Activated CD4-positive, alpha-beta T cell treated with anti-CD3 and anti-CD28 coated beads, Interleukin-10, Interleukin-2, amounts not matched to agents 100 ng/mL and 50 ng/mL, durations not matched to agents 16 hours and 8 hours (primary cell): ENCODE results near the gene C1orf21.

Experiments
- DNase-seq: peaks from one replicate; pipeline ENCODE4 v3.0.0-alpha.2; 2020

Gene C1orf21

DNA sequence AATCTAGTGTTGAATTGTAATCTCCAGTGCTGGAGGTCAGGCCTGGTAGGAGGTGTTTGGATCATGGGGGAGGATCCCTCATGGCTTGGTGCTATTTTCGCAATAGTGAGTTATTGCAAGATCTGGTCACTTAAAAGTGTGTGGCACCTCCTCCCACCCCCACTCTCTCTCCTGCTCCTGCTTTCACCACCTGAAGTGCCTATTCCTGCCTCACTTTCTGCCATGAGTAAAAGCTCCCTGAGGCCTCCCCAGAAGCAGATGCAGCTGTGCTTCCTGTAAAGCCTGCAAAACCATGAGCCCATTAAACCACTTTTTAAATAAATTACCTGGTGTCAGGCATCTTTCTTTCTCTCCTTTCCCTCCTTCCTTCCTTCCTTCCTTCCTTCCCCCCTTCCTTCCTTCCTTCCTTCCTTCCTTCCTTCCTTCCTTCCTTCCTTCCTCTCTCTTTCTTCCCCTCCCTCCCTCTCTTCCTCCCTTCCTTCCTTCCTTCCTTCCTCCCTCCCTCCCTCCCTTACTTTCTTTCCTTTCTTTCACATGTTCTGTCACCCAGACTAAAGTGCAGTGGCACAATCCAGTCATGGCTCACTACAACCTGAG lies 172.4 kb downstream of the C1orf21 start:
- DNase-seq: no peak

DNA sequence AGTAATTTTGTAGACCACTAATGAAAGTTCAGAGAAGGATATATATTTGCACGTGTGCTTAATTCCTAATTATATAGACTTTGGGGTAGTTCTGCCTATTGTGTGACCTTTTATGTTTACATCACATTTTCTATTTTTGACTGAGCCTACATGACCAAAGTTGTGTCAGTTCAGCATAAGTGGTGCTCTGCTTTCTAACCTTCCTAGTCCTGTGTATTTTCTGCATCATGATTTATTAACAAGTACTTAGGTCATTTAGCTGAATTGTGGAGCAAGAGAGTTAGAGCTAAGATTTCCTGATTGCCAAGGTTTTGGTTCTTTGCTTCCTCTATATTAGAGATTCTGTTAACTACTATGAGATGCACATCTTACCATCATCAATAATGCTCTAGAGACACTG lies 176.0 kb downstream of the C1orf21 start:
- no peak for DNase-seq

DNA sequence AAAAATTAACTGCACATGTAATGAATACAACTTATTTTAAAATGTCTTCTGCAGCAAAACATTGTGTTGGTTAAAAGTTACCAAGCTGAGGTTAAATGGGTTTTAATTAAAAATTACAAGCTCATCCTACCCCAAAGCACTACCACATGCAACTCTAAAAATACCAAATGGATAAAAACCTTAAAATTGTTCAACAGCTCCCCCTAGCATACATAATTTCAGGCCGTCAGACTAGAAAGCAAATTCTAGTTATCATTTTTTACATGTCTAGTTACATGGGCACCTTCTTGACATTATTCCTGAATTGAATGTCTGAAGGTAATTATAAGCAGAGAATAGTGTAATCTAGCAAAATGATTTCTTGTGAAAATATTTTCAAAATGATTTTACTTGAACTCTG lies 176.5 kb downstream of the C1orf21 start:
- no peak for DNase-seq

DNA sequence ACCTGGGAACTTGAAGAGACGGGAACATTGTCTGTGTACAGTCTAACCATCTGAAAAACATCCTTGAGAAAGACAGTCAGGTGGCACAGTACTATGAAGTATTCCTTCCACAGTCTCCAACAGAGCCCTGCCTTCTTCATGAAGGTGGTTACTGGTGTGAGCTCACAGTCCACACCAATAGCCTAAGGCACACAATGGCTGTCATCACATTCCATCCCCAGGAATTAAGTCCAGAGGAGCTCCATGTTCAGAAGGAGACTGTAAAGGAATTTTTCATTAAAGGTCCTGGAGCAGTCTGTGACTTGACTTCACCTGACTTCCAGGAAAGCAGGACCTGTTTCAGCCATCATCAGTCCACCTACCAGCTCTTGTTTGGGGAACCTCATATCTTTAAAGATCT lies 180.2 kb downstream of the C1orf21 start:
- DNase-seq: no peak

DNA sequence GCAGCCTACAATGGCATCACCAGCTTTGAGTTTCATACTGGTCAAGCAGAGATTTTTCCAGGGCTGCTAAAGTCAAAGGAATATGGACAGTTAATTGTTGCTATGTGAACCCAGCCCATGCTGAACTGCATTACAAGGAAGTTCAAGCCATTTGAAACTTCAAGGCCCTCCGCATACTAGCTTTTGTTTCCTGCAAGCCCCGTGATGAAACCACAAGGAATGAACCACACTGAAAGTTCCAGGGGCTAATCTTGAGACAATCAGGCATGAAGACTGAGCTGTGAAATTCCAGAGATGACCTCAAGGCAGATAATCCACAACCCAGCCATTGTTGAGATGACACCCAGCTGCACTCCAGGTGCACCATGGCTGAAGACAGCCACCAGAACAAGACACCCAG lies 180.8 kb downstream of the C1orf21 start:
- DNase-seq: no peak

DNA sequence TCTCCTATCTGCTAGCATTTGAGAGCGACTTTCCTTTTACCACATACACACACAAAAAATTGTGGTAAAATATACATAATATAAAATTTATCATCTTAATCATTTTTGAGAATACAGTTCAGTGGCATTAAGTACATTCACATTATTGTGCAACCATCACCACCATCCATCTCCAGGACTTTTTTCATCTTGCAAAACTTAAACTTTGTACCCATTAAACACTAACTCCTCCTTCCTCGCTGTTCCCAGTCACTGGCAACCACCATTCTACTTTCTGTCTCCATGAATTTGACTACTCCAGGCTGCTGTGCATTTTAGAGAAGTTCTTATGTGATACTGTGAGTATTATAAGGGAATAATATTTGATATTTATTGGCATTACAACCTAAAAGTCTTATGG lies 181.3 kb downstream of the C1orf21 start:
- DNase-seq: no peak

DNA sequence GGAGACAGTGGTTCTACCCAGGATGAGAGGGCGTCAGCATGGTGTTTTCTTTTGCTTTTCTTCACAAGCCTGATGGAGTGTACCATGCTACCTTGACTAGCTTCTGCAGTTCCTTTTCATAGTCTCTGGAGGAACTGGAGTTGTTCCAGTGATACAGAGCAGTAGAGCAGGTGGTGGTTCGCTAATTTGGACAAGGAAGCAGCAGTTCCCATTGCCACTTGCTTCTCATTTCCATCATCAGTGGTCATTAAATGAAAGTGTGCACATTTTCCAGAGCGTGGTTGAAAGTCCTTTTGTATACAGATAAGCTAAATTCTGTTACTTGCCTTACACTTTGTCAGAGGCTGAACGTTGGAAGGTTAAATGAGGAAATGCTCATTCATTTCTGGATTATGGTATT lies 182.3 kb downstream of the C1orf21 start:
- DNase-seq: no peak

DNA sequence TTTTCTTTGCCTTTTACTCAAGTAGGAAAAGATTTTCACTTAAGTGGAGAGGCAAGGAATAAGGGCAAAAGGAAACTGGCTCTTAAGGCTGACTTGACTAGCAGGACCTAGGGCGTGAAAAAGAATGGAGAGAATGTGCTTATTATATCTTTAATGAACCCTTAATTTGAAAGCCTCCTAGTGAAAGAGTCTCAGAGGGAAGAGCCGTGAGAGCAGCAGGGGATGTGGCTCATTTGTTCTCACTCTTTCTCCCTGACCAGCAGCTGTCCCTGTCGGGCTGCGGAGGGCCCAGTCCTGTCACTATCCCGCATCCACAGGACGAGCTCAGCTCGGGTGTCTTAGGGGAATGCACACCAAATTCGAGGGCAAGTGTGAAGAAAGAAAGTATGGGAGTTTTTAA lies 187.8 kb downstream of the C1orf21 start:
- no peak for DNase-seq

DNA sequence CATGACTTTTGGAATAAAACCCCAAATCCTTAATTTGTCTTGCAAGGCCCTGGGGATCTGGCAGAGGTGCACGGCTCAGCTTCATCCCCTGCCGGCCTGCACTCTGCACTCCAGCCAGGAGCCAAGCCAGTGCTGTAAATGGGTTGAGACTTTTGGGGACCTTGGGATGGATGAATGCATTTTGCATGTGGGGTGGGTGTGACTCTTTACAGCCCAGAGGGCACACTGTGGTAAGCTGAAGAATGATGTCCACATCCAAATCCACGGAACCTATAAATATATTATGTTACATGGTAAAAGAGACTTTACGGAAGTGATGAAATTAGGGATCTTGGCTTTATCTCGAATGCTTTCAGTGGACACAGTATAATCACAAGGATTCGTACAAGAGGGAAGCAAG lies 190.0 kb downstream of the C1orf21 start:
- no peak for DNase-seq

DNA sequence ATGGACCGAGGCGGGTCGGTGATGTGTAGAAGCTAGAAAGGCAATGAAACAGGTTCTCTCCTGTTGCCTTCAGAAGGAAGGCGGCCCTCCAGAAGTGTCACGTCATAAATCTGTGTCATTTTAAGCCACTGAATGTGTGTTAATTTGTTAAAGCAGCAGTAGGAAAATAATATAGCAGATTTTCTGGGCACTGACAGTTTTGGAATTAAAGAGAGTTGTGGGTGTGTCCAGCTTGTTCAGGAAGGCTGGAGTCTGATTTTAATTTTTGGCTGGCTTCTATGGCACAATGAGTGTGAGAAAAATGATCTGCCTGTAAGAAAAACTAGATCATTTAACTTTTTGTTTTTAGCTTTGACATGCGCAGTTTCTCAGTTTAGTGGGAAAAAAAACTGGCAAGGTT lies 190.5 kb downstream of the C1orf21 start:
- DNase-seq: no peak

DNA sequence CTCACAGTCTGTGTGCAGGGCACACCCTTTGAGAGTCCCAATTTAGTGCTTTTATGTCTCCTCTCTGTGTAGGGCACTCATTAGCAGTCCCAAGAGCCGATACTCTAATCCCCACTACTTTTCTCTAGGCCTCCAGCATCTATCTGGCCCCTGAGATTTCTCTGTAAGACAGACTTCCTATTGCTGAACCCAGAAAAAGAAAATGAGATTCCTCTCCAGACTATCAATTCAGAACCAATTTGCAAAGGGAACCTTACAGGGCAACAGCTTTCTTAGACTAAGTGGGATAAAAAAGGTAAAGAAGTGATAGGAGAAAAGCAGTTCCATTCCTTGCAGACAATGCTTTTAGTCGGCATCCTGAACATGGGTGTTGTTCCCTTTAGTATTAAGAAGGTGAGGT lies 195.6 kb downstream of the C1orf21 start:
- DNase-seq: no peak

DNA sequence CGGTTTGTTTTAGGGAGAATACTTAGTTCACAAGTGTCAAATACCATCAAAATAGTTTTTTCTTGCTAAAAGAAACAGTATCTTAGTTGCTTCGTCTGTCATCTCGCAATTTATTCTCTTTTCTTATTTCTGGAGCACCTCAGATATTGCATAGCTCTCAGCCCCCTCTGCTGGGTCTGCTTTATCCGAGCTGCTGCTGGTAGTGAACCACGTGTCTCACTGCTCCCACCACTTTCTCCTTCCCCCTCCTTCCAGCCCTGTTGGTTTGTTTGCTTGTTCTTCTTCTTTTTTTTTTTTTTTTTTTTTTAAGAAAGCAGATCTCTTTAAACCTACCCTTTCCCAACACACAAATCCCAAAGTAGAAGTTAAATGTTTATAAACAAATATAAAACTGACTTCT lies 197.0 kb downstream of the C1orf21 start:
- no peak for DNase-seq

DNA sequence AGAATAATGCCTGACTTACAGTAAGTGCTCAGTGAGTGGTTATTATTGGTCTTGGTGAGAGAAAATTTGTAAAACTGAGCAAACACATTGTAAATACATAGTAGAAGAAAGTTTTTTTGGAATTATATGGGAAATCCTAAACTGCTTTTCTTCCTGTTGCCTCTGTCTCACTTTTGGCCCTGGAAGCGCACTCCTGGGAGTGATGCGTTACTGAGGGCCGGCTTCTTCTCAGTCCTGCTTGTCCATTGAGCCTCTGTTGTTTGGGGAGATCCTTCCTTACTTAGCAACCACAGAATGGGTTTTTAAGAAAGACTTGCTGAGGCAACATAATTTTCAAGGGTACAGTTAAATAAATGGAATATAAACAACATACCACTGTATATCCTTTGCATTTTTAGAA lies 201.9 kb downstream of the C1orf21 start:
- no peak for DNase-seq

DNA sequence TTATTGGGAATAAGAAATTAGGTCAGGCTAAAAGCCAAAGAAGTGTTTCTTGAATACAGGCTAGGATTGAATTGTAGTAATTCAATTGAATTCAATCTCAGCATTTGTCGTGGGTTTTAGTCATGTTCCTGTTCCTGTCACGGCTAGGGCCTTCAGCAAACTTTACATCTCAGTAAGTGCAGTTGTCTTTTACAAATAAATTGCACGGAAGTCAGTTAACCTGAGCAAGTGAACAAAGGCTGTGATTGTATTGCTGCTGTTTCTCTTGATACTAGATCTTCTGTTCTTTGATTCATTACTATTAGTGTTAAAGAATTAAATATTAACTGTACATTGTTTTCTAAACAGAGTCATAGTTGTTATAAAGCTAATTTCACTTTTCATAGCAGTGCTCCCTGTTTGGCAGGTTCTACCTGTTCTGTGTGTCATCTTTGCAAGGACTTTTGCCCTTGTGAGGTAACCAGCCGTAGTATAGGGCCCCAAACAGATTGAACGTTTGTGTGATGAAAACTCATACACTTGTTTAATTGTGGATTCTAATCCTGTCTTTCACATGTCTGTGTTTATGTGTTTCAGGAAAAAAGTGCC lies 203.4 kb downstream of the C1orf21 start:
- no peak for DNase-seq

DNA sequence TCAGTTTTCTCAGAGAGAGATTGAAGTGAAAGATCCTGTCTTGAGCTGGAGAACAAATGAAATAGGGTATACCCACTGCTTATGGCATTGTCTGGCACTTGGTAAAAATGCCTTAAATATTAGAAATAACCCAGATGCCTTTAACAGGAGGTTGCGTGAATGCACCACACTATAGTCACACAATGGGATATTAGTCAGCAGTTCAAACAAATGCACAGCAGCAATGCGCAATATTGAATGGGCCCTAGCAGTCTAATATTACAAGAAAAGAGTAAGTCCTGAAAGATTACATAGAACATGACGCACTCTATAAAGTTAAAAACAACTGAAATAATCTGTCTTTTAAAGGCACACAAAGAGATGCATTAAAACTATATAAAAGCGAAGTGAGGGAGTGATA lies 206.8 kb downstream of the C1orf21 start:
- DNase-seq: no peak

DNA sequence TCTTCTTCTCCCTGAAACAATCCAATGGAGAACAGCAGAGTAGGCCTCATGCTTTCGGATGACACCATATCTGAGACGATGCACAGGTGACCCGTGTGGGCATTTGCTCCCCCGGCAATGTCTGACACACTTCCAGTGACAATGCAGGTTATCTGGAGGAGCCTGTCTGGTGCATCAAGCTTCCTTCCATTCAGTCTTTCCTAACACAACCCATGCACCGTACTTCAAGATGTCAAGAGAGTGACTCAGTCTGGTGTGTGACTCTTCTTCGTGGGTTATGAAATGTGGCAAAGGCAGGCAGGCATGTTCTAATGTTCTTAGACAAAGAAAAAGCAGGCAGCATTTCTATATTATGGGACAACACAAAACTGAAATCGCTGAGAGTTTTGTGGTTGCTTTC lies 208.8 kb downstream of the C1orf21 start:
- no peak for DNase-seq

DNA sequence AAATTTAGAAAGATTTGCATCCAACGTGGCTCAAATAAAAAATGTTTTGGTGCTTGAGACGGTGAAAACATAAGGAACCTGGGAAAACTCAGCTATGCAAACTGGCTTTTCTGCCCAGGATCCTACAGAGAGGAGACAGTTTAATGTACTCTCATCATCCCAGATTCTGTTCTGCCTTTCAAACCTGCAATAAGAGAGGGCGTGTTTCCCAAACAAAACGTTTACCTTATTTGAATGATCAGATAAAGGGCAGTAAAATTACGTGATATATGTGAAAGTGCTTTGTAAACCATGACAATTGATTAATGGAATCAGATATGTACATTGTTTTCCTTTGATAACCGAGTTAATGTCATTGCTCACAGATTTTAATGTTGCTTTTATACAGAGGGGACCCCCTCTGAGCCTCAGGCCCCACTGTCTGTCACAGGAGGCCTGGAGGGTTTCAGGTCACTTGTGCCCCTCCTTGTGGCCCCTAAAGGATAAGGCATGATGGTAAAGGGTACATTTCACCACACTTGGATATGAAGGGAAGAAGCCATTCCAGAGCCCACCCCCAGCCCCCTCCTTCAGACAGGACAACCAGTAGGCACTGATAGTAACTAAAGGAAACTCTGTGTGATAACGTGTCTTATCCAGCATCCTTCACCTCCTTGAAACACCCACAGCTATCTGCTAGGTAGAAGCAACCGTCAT lies 210.3 kb downstream of the C1orf21 start:
- no peak for DNase-seq

DNA sequence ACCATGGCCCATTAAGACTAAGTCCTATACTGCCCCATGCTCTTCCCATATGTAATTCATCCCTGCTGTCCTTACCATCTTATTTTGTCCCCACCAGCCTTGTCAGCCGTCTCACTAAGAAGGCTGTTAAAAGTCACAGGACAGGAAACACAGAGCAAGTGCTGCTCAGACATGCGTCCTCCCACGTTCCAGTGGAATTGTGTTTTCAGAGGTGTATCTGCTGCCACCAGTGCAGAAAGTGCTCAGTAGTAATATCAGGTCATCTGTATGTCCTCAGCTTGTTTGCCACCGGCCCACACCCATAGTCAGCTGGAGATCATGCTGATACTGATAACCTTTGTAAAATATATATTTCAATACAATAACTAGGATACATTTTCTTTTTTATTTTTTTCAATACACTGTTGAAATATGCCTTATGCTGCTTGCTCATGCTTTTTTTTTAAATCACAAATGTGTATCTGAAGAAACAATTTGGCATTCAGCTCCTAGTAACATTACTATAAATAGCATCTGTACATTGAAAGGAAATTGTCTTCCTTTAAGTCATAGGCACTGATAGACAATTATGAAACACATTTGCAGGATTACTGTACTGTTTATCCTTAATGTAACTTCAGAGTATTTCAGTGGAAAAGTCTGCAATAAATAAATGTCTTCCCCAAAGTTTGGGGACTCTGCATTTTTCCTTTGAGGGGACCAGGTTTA lies 211.0 kb downstream of the C1orf21 start:
- no peak for DNase-seq

DNA sequence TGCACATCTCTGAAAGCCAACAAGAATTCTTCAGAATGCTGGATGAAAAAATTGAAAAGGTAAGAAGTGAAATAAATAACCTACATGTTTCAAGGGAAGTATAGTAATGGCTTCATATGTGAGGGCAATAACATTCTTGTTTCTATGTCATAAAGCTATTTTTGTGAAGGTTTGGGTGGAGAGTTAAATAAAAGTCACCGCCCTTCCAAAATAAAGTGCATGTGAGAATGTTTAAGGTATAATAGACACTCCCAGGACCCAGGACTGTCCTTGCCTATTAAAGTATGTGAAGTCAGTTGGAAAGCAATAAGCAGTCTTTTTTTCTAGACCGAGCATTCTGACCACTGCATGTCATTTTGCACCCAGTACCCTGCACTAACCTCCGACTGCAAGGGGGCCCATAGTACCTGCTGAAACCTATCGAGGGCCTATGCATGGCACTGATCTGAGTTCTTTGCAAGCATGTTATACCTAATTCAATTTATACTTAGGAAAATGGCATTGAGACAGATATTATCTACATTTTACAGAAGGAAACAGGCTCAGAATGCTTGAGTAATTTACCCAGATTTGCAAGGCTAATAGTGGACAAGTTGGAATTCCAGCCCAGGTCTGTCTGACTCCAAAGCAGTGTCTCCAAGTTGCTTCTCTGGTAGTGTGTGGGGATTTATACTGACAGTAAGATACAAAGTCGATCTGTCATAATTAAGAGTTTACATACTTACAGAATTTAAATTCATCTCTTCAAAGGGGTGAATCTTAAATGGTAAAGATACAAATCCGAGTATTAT lies 211.8 kb downstream of the C1orf21 start:
- no peak for DNase-seq

DNA sequence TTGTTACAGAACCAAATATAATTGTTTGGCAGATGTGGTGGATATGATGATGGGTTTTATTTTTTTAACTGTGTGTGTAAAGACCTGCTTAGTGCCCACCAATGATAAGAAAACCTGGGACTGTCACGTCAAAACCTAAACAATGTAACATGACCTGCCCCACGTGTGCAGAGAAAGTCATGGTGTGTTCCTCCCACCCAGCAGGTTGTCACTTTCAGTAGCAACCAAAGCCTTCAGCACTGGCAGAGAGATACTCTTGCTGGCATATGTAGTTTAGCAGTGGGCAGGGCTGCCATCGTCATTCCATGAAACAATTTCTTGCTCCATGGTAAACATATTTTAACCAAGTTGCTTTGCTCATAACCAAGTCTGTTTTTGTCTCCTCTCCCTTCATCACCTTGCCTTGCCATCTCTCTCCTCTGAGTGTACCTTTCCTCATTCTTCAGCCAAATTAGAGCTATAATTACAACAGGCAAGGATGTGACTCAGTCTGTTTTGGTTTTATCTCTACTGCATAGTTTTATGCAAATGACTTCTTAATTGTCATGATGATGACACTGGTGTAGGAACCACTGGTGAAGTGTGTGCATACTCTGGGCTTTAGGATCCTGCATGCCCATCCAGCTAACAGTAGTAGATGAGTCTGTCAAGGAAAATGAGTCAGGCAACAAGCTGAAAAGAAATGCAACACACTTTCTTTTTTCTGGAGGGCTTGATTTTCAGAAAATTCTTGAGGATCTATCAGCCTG lies 217.5 kb downstream of the C1orf21 start:
- DNase-seq: no peak

DNA sequence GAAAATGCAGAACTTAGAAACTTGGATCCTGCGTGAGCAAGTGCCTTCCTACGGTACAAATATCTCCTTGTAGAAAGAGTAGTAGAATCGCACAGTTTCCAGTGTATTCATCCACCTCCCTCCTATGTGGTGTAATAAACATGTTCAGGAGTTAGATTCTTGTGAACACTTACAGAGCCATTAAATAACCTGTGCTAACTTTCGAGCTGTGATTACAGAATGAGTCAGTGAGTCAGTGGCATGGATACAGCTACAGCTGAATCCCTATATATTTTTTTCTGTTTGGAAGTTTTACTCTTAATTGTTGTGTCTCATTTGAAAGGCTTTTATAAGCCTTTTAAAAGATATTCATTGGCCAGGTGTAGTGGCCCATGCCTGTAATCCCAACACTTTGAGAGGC lies 219.1 kb downstream of the C1orf21 start:
- DNase-seq: no peak

DNA sequence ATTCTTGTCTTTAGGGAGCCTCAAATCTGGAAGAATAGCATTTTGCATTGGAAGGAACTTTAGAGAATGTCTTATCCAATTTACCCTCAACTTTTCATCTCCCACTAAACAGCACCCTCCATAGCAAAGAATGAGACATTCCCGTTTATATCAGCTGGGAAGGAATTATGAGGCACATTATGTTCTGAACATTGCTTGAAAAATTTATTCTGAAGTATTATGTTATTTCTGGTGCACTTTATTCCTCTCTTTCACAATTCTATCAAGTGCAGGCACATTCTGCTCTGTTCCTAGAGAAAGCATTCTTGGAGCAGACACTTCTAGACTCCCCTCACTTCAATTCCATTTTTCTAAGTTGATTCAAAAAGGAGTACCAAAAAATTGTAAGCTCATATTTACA lies 220.0 kb downstream of the C1orf21 start:
- no peak for DNase-seq

DNA sequence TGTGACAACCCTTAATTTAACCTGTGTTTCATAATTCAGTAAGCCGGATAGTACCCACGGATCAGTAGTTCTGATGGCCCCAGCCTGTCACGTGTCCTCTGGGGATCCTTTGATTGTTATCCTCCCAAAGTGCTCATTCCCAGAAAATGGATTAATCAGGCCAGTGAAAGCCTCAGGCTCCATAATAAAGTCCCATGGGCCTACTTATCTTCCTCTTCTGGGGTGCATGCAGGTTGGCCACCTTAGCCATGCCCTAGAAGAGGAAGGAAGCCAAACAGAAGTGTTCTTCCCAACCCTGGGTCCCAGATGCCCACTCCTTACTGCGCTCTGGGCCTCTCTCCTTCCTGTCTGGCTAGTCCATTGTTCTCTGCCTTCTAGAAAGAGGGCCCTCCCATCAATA lies 221.8 kb downstream of the C1orf21 start:
- DNase-seq: no peak
